HG02623 (cell line): ENCODE data around the gene CACNA1D.
"Not testable (repeated sequence)": the region's sequence is repeated elsewhere in the genome, so short reads cannot be mapped to it uniquely, and the experiment has no call there.

Experiments used
- ATAC-seq: cut with Tn5 transposase; IDR thresholded peaks from one replicate; pipeline ENCODE4 v1.9.1; 2021; ENCODE audit warnings: moderate library complexity; ENCODE audit not compliant: unreplicated experiment

Gene CACNA1D

GRCh38 chr3:53570709-53571108 is 76.3 kb downstream of the CACNA1D start:
- no peak for ATAC-seq

GRCh38 chr3:53571264-53571663 is 76.9 kb downstream of the CACNA1D start:
- ATAC-seq, result no peak

- not testable (repeated sequence) for ATAC-seq
Measured at GRCh38 chr3:53572184-53572583, 77.8 kb downstream of the CACNA1D start.

DNA sequence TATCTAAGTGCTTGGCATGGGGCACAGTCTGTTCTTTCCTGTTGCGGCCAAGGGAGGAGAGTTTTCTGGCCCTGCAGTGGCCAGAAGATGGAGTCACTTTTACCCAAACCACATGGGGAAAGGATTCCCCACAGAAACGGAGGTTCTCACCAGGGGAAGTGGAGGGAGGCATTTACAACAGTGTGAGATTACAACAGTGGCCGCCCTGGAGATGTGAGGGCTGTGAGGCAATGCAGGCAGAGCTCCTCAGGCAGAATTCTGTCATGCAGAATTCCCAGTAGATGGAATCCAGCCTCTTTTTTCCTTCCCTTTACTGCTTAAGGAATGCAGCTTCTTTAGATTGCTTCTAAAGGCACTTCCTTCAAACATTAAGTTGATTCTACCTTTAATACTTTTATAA is 83.1 kb downstream of the CACNA1D start:
- no peak for ATAC-seq

DNA sequence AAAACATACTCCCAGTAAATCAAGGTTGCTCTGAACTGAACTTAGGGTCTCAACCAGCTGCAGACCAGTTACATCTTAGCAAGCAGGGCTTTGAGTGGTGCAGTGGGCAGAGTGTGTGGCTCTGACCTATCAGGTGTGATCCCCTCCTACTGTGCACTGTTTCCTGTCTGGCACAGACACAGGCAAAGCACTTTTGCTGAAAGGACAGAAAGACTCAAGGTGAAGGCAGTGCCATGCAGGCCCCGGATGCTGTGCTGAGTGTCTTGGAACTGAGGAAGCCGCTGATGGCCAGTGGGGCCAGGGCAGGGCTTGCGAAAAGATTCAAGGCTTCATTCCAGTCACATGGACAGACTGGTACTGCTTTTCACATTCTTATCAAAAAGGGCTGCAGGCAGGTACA is 85.2 kb downstream of the CACNA1D start:
- ATAC-seq, result no peak

- no peak for ATAC-seq
Measured at GRCh38 chr3:53581671-53582070, 87.3 kb downstream of the CACNA1D start.

GRCh38 chr3:53583161-53583690 is 88.8 kb downstream of the CACNA1D start:
- ATAC-seq, result no peak

GRCh38 chr3:53585049-53585448 is 90.6 kb downstream of the CACNA1D start:
- no peak for ATAC-seq

- ATAC-seq, result no peak
Measured at GRCh38 chr3:53585627-53586026, 91.2 kb downstream of the CACNA1D start.

- ATAC-seq, result no peak
Measured at GRCh38 chr3:53588122-53588521, 93.7 kb downstream of the CACNA1D start.

- ATAC-seq, result no peak
Measured at GRCh38 chr3:53589201-53589600, 94.8 kb downstream of the CACNA1D start.

- no peak for ATAC-seq
Measured at GRCh38 chr3:53589806-53590205, 95.4 kb downstream of the CACNA1D start.

DNA sequence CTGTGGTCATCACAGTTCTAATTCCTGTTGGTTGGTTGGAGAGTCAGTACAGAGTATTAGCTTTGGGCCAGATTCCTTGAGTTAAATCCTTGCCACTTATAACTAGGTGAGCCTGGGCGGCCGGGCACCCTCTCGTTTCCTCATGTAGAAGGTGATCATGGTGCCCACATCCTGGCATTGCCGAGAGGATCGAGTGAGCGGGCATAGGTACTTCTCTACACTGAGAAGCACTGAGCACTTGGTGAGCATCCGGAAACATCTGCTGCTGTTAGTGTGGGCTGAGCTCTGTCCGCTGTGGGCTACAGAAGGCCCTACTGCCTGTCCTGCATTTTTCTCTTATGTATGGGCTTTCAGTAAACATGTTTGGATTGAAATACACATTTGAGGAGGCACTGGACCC is 96.2 kb downstream of the CACNA1D start:
- no peak for ATAC-seq

DNA sequence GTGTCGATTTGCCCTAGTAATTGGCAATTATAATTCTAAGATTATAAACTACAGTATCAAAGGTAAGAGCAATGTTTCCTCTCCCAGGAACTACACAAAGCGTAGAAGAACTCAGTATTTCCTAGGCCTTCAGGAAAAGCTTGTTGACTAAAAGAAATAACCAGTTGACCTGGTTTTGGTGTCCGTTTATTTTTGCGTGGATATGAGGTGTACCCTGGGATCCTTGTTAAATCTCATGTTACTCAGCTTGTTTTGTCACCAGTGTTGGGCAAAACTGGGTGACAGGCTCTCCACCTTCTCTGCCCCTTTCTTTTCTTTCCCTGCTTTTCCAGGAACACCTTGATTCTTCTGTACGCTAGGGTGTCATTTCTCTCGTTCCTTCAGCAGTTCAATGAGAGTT is 97.2 kb downstream of the CACNA1D start:
- ATAC-seq, result no peak

DNA sequence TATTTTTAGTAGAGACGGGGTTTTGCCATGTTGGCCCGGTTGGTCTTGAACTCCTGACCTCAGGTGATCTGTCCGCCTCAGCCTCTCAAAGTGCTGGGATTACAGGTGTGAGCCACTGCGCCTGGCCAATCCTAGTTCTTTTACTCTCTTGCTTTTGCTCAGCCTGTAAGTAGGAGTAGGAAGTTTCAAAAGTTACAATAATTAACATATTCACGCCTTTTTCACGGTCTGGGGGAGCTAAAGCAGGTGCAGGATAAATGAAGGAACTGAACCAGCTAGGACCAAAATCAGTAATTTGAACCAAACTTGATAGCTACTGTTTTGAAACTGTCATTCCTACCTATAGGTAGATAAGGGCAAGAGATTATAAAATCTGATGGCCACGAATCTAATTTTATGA is 98.5 kb downstream of the CACNA1D start:
- no peak for ATAC-seq

- no peak for ATAC-seq
Measured at GRCh38 chr3:53593611-53594010, 99.2 kb downstream of the CACNA1D start.

GRCh38 chr3:53594276-53594675 is 99.9 kb downstream of the CACNA1D start:
- no peak for ATAC-seq

DNA sequence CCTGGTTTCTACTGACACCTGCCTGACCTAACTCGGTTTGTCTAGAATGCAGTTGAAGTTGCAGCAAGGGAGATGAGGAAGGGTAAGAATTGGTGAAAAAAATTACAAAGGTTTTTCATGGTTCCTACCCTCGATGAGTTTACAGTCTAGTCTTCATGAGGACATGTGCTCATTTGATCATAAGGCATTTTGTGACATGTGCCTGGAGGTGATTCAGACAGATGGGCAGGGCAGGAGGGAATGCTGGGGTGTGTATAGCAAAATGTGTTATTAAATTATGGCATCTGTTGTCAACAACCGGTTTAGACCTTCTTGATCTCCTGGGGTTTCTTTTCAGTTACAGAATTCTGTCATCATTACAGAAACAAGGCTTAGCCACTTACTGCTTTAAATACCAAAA is 101.2 kb downstream of the CACNA1D start:
- no peak for ATAC-seq

GRCh38 chr3:53597136-53597915 is 102.9 kb downstream of the CACNA1D start:
- no peak for ATAC-seq

GRCh38 chr3:53599771-53600170 is 105.4 kb downstream of the CACNA1D start:
- ATAC-seq, result no peak

GRCh38 chr3:53602866-53603265 is 108.5 kb downstream of the CACNA1D start:
- ATAC-seq, result no peak

- ATAC-seq, result no peak
Measured at GRCh38 chr3:53604232-53604631, 109.8 kb downstream of the CACNA1D start.

- ATAC-seq, result no peak
Measured at GRCh38 chr3:53606793-53607192, 112.4 kb downstream of the CACNA1D start.
